Erythroblast (primary cell): ENCODE results near the gene SLAIN2.

Source experiments
- GATA1 ChIP-seq: IDR thresholded peaks from 2 replicates; pipeline ENCODE4 v1.6.1; 2011; ENCODE audit warnings: low read depth, mild to moderate bottlenecking, control low read depth, low read length, moderate library complexity
- POLR2A ChIP-seq: IDR thresholded peaks from 2 replicates; pipeline ENCODE4 v1.6.1; 2011; ENCODE audit warnings: mild to moderate bottlenecking, low read length

DNA sequence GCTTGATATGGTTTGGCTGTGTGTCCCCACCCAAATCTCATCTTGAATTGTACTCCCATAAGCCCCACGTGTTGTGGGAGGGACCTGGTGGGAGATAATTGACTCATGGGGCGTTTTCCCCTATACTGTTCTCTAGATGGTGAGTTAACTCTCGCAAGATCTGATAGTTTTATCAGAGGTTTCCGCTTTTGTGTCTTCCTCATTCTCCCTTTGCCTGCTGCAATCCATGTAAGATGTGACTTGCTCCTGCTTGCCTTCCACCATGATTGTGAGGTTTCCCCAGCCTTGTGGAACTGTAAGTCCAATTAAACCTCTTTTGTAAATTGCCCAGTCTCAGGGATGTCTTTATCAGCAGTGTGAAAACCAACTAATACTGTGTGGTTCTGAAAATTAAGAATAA is 11.5 kb downstream of the SLAIN2 start:
- no peak for TF ChIP-seq POLR2A
- no peak for TF ChIP-seq GATA1
